GM18520 (cell line): ENCODE data around the gene AGO3.

Experiments used
- ATAC-seq: cut with Tn5 transposase; IDR thresholded peaks from one replicate; pipeline ENCODE4 v1.9.1; 2021; ENCODE audit not compliant: unreplicated experiment

AGO3 gene

GRCh38 chr1:36094621-36095061, 163.7 kb downstream of the AGO3 start:
- ATAC-seq: no peak

- no peak for ATAC-seq
These were observed 165.0 kb downstream of the AGO3 start for GRCh38 chr1:36095760-36096405.

GRCh38 chr1:36096500-36097432, 165.9 kb downstream of the AGO3 start:
- ATAC-seq: no peak

GRCh38 chr1:36097693-36098585, 167.0 kb downstream of the AGO3 start:
- ATAC-seq: no peak

- ATAC-seq: no peak
These were observed 167.9 kb downstream of the AGO3 start for GRCh38 chr1:36098650-36099365.

GRCh38 chr1:36099681-36100341, 168.9 kb downstream of the AGO3 start:
- ATAC-seq: no peak

GRCh38 chr1:36100376-36100775, 169.5 kb downstream of the AGO3 start:
- no peak for ATAC-seq

GRCh38 chr1:36101546-36101945, 170.6 kb downstream of the AGO3 start:
- no peak for ATAC-seq

GRCh38 chr1:36106269-36106668, 175.4 kb downstream of the AGO3 start:
- ATAC-seq: no peak

- ATAC-seq: no peak
These were observed 176.5 kb downstream of the AGO3 start for GRCh38 chr1:36107394-36107793.

GRCh38 chr1:36108314-36108713, 177.4 kb downstream of the AGO3 start:
- ATAC-seq: no peak

GRCh38 chr1:36109041-36109679, 178.3 kb downstream of the AGO3 start:
- no peak for ATAC-seq

GRCh38 chr1:36111151-36111550, 180.2 kb downstream of the AGO3 start:
- ATAC-seq: no peak

GRCh38 chr1:36112823-36113222, 181.9 kb downstream of the AGO3 start:
- no peak for ATAC-seq

GRCh38 chr1:36114371-36114770, 183.5 kb downstream of the AGO3 start:
- ATAC-seq: no peak

- no peak for ATAC-seq
These were observed 184.3 kb downstream of the AGO3 start for GRCh38 chr1:36115200-36115669.

GRCh38 chr1:36115931-36116330, 185.0 kb downstream of the AGO3 start:
- no peak for ATAC-seq

- ATAC-seq: no peak
These were observed 186.0 kb downstream of the AGO3 start for GRCh38 chr1:36116901-36117300.

- no peak for ATAC-seq
These were observed 187.7 kb downstream of the AGO3 start for GRCh38 chr1:36118447-36119204.
